A172 (cell line): ENCODE measurements around the gene CASS4. TPM values are rescaled to one million over a fixed set of nuclear protein-coding genes. Genes with fewer than 3 reads are reported as not detected.

Experiments used
- total RNA-seq: library from RNA; depleted of rRNA; stranded (reverse); fragments of >200 nt; shearing (Covaris generic); gene quantifications from 2 replicates; pipeline ENCODE4 v1.2.3, GENCODE V29; 2014; rRNA removed

CASS4 gene
- total RNA-seq, 1 experiment from 2014 or later = not detected

Other genes with a start within 250 kb of the CASS4 start
- not detected in 2 replicates for gene MC3R, start 163.5 kb upstream of the CASS4 start, total RNA-seq
- gene FAM210B, start 53.3 kb upstream of the CASS4 start, total RNA-seq = 40.1 and 42.3 TPM in 2 replicates
- 131 and 137 TPM in 2 replicates for gene AURKA, start 20.0 kb upstream of the CASS4 start, total RNA-seq
- 48.7 and 68.4 TPM in 2 replicates for gene CSTF1, start 19.6 kb upstream of the CASS4 start, total RNA-seq
- 122 and 131 TPM in 2 replicates for gene RTF2, start 56.4 kb downstream of the CASS4 start, total RNA-seq
- not detected in 2 replicates for gene FAM209A, start 112.5 kb downstream of the CASS4 start, total RNA-seq
- gene FAM209B, start 121.0 kb downstream of the CASS4 start, total RNA-seq = not detected in 2 replicates
- gene TFAP2C, start 217.0 kb downstream of the CASS4 start, total RNA-seq = 1.9 and 2.0 TPM in 2 replicates